ENCODE results near the gene CAPN10. TPM values are rescaled to one million over a fixed set of nuclear protein-coding genes. Genes with fewer than 3 reads are reported as not detected.

The CAPN10 gene
- total RNA-seq, 1 experiment from 2014 or later, result 61.3 TPM

DNA sequence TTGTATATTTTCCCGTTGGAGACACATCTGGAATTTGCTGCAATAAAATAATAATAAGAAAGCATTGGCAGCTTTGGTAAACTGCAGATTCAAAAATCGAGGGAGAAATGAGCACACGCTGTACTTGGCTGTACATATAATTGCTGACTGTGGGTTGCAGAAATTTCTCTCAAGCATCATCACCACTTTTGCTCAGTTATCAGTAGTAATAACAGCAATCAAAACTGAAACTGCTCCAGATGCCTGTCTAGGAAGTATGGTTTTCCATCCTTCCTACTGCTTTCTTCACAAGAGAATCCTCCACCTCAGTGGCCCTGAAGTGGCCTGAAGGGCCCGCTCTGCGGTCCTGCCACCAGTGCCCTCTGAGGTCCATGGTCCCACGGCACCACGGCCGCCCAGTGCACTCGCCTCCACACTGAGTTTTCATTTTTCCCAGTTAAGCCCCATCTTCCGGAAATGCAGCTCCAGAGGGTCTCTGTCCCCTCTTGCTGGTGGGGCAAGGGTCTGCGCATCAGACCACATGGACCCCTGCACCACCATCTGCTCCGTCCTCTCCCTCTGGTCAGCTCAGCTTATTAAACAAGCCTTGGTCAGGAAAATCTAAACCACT, 22.5 kb upstream of the CAPN10 start:
- CTCF ChIA-PET, result interaction anchor here (0.9 to 3.3 kb wide), 6 partner anchors 16 to 151 kb away, joined by 3 to 40 read pairs (median 4); partner anchors contain the start of gene CAPN10
- Mint-ChIP-seq H3K4me1 (peaks cover 37% of the 10 kb centered on the region), H3K27me3 (ENCODE audit: low read depth) (peaks cover 27% of the 10 kb centered on the region), H3K4me3 (no peak overlapping the region), H3K27ac (no peak overlapping the region), H3K9me3 (no peaks in the 10 kb centered on the region), H3K36me3 (no peaks in the 10 kb centered on the region)
- POLR2A ChIA-PET, result no interaction called here
- DNase-seq (ENCODE audit: low spot score), result no peak
- ATAC-seq, result no peak
- no peak for TF ChIP-seq ZNF423 (CRISPR knock-in tag; IDR thresholded peaks at IDR 0.05)
- TF ChIP-seq ELF4 (CRISPR knock-in tag; IDR thresholded peaks at IDR 0.05; ENCODE audit: low read depth), result no peak
- TF ChIP-seq ZNF121 (CRISPR knock-in tag; IDR thresholded peaks at IDR 0.05), result no peak
- TF ChIP-seq, protein P1, sequence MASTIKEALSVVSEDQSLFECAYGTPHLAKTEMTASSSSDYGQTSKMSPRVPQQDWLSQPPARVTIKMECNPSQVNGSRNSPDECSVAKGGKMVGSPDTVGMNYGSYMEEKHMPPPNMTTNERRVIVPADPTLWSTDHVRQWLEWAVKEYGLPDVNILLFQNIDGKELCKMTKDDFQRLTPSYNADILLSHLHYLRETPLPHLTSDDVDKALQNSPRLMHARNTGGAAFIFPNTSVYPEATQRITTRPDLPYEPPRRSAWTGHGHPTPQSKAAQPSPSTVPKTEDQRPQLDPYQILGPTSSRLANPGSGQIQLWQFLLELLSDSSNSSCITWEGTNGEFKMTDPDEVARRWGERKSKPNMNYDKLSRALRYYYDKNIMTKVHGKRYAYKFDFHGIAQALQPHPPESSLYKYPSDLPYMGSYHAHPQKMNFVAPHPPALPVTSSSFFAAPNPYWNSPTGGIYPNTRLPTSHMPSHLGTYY (CRISPR knock-in tag; IDR thresholded peaks at IDR 0.05), result no peak
- no peak for TF ChIP-seq ZNF317 (CRISPR knock-in tag; IDR thresholded peaks at IDR 0.05; ENCODE audit: borderline replicate concordance, low read depth)
- TF ChIP-seq, protein P2, sequence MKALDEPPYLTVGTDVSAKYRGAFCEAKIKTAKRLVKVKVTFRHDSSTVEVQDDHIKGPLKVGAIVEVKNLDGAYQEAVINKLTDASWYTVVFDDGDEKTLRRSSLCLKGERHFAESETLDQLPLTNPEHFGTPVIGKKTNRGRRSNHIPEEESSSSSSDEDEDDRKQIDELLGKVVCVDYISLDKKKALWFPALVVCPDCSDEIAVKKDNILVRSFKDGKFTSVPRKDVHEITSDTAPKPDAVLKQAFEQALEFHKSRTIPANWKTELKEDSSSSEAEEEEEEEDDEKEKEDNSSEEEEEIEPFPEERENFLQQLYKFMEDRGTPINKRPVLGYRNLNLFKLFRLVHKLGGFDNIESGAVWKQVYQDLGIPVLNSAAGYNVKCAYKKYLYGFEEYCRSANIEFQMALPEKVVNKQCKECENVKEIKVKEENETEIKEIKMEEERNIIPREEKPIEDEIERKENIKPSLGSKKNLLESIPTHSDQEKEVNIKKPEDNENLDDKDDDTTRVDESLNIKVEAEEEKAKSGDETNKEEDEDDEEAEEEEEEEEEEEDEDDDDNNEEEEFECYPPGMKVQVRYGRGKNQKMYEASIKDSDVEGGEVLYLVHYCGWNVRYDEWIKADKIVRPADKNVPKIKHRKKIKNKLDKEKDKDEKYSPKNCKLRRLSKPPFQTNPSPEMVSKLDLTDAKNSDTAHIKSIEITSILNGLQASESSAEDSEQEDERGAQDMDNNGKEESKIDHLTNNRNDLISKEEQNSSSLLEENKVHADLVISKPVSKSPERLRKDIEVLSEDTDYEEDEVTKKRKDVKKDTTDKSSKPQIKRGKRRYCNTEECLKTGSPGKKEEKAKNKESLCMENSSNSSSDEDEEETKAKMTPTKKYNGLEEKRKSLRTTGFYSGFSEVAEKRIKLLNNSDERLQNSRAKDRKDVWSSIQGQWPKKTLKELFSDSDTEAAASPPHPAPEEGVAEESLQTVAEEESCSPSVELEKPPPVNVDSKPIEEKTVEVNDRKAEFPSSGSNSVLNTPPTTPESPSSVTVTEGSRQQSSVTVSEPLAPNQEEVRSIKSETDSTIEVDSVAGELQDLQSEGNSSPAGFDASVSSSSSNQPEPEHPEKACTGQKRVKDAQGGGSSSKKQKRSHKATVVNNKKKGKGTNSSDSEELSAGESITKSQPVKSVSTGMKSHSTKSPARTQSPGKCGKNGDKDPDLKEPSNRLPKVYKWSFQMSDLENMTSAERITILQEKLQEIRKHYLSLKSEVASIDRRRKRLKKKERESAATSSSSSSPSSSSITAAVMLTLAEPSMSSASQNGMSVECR (CRISPR knock-in tag; IDR thresholded peaks at IDR 0.05; ENCODE audit: borderline replicate concordance), result no peak

DNA sequence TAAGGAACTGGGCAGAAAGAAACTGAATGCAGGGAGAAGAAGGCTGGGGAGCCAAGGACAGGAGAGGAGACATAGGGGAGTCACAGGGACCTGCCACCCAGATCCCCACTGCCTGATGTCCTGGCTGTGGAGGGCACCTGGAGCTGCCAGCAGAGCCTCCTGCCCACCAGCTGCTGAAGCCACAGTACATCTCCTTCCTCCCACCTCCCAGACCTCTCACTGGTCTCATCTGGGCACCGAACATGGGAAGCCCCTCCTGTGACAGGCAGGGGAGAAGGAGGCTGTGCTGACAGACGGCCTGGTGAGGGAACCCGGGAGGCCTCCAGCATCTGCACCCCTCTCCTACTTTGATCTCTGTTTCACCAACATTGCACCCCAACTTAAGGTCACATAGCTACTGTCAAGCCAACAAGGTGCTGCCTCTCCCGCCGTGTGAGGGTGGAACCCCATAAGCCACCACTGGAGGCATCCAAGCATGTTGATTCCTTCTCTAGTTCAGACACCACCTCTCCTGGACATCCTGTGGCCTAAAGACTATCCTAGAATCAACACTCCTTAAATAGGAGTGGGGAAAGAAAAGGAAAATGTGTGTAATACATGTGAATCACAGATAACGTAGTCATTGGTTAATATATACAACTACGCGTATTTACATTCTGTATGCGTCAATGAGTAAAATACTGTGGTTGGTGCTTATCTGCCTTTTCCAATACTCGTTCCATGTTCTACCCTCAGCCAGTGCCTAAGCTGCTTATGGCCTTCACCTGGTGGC, 21.8 kb upstream of the CAPN10 start:
- TF ChIP-seq, protein P3, sequence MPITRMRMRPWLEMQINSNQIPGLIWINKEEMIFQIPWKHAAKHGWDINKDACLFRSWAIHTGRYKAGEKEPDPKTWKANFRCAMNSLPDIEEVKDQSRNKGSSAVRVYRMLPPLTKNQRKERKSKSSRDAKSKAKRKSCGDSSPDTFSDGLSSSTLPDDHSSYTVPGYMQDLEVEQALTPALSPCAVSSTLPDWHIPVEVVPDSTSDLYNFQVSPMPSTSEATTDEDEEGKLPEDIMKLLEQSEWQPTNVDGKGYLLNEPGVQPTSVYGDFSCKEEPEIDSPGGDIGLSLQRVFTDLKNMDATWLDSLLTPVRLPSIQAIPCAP (CRISPR knock-in tag; IDR thresholded peaks at IDR 0.05), result no peak
- TF ChIP-seq, protein P4, sequence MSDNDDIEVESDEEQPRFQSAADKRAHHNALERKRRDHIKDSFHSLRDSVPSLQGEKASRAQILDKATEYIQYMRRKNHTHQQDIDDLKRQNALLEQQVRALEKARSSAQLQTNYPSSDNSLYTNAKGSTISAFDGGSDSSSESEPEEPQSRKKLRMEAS (CRISPR knock-in tag; IDR thresholded peaks at IDR 0.05), result no peak
- TF ChIP-seq, protein P5, sequence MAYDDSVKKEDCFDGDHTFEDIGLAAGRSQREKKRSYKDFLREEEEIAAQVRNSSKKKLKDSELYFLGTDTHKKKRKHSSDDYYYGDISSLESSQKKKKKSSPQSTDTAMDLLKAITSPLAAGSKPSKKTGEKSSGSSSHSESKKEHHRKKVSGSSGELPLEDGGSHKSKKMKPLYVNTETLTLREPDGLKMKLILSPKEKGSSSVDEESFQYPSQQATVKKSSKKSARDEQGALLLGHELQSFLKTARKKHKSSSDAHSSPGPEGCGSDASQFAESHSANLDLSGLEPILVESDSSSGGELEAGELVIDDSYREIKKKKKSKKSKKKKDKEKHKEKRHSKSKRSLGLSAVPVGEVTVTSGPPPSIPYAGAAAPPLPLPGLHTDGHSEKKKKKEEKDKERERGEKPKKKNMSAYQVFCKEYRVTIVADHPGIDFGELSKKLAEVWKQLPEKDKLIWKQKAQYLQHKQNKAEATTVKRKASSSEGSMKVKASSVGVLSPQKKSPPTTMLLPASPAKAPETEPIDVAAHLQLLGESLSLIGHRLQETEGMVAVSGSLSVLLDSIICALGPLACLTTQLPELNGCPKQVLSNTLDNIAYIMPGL (CRISPR knock-in tag; IDR thresholded peaks at IDR 0.05), result no peak
- no peaks in the 10 kb centered on the region for H3K9me3 Mint-ChIP-seq
- no peaks in the 10 kb centered on the region for H3K36me3 Mint-ChIP-seq
- peaks cover 31% of the 10 kb centered on the region for H3K4me1 Mint-ChIP-seq
- peaks cover 27% of the 10 kb centered on the region for H3K27me3 Mint-ChIP-seq (ENCODE audit: low read depth)
- H3K27ac Mint-ChIP-seq, result no peak overlapping the region
- H3K4me3 Mint-ChIP-seq, result no peak overlapping the region
- DNase-seq (ENCODE audit: low spot score) (no peak), ATAC-seq (no peak)
- ChIA-PET POLR2A (interaction anchor here (0.6 kb wide), 1 partner anchor 261 kb away, joined by 6 read pairs; no protein-coding TSS in a partner anchor), CTCF (interaction anchor here (1.0 to 3.3 kb wide), 6 partner anchors 15 to 53 kb away, joined by 3 to 40 read pairs (median 5); partner anchors contain the start of gene CAPN10)
